BJ (cell line): ENCODE results near the gene FBXO34. TPM values are rescaled to one million over a fixed set of nuclear protein-coding genes. Genes with fewer than 3 reads are reported as not detected.
"Not testable (repeated sequence)": the region's sequence is repeated elsewhere in the genome, so short reads cannot be mapped to it uniquely, and the experiment has no call there.

Source experiments
- CTCF ChIA-PET: fragments of 350-600 bp; formaldehyde crosslinking; extraction: SDS; loops from one replicate; lab custom pipeline; 2021; ENCODE audit warnings: antibody characterized with exemption, inconsistent platforms; lab: Yijun Ruan, JAX
- POLR2A ChIA-PET: fragments of 300-600 bp; sonication (Branson Sonifier 250); formaldehyde crosslinking; extraction: SDS; loops from one replicate; lab custom pipeline; 2021; ENCODE audit warnings: antibody characterized with exemption; lab: Charles Lee
- DNase-seq: peaks from one replicate; pipeline ENCODE4 v3.0.0-alpha.2; 2011; ENCODE audit warnings: low read depth
- H3K27me3 ChIP-seq: 2 replicates; pipeline ENCODE4 v1.6.0; 2011; ENCODE audit warnings: low read length; ENCODE audit not compliant: control insufficient read depth, insufficient read depth
- H3K36me3 ChIP-seq: 2 replicates; pipeline ENCODE4 v1.5.1; 2011; ENCODE audit warnings: low read length; ENCODE audit not compliant: control insufficient read depth, insufficient read depth
- H3K4me3 ChIP-seq: 2 replicates; pipeline ENCODE4 v1.5.1; 2011; ENCODE audit warnings: low read depth, mild to moderate bottlenecking, control low read depth, low read length
- CTCF ChIP-seq: IDR thresholded peaks from 2 replicates; pipeline ENCODE4 v1.5.1; 2011; ENCODE audit warnings: low read depth, mild to moderate bottlenecking, control low read depth, inconsistent platforms, low read length, moderate library complexity; ENCODE audit not compliant: insufficient read depth
- polyA plus RNA-seq: library from polyadenylated mRNA; depleted of rRNA; stranded (reverse); fragments of >200 nt; gene quantifications from 2 replicates; pipeline ENCODE4 v1.2.3, GENCODE V29; 2011

The FBXO34 gene
- polyA plus RNA-seq, 1 experiment = 15.0 TPM

- Histone ChIP-seq H3K27me3 (no peaks in the 10 kb centered on the region), H3K4me3 (no peak overlapping the region), H3K36me3 (no peaks in the 10 kb centered on the region)
- no peak for DNase-seq
- ChIA-PET POLR2A (interaction anchor here (0.6 kb wide), 1 partner anchor 57 kb away, joined by 7 read pairs; no protein-coding TSS in a partner anchor), CTCF (interaction anchor here (2.8 kb wide), 1 partner anchor 12 kb away, joined by 11 read pairs; no protein-coding TSS in a partner anchor)
- TF ChIP-seq CTCF = no peak
Observed at GRCh38 chr14:55341781-55342180, 70.6 kb downstream of the FBXO34 start.

- CTCF ChIA-PET = interaction anchor here (2.5 kb wide), 1 partner anchor 11 kb away, joined by 19 read pairs; no protein-coding TSS in a partner anchor
Observed at GRCh38 chr14:55344582-55345163, 73.5 kb downstream of the FBXO34 start.

GRCh38 chr14:55347040-55347439, 75.8 kb downstream of the FBXO34 start:
- H3K36me3 ChIP-seq = peaks cover 8% of the 10 kb centered on the region
- no peak overlapping the region for H3K4me3 ChIP-seq
- ChIA-PET POLR2A (no interaction called here), CTCF (interaction anchor here (0.8 to 2.5 kb wide), 2 partner anchors 8 to 75 kb away, joined by 3 to 19 read pairs; no protein-coding TSS in a partner anchor)
- DNase-seq = no peak
- no peak for TF ChIP-seq CTCF
- H3K27me3 ChIP-seq = no peaks in the 10 kb centered on the region

More at GRCh38 chr14:55344582-55345163, 73.5 kb downstream of the FBXO34 start:
- H3K36me3 ChIP-seq, H3K27me3 ChIP-seq, H3K4me3 ChIP-seq, POLR2A ChIA-PET, DNase-seq: not testable (repeated sequence)

- peaks cover 12% of the 10 kb centered on the region for H3K36me3 ChIP-seq
- H3K27me3 ChIP-seq = no peaks in the 10 kb centered on the region
- CTCF ChIA-PET = interaction anchor here (0.8 to 1.4 kb wide), 2 partner anchors 8 to 76 kb away, joined by 3 to 4 read pairs; no protein-coding TSS in a partner anchor
- DNase-seq = no peak
- H3K4me3 ChIP-seq = no peak overlapping the region
- TF ChIP-seq CTCF = no peak
- POLR2A ChIA-PET = no interaction called here
Observed at GRCh38 chr14:55347748-55348147, 76.5 kb downstream of the FBXO34 start.

GRCh38 chr14:55348766-55349453, 77.7 kb downstream of the FBXO34 start:
- Histone ChIP-seq H3K36me3 (peaks cover 12% of the 10 kb centered on the region), H3K27me3 (no peaks in the 10 kb centered on the region), H3K4me3 (no peak overlapping the region)
- no peak for DNase-seq
- POLR2A ChIA-PET = no interaction called here
- TF ChIP-seq CTCF = no peak
- CTCF ChIA-PET = interaction anchor here (1.4 to 3.3 kb wide), 2 partner anchors 7 to 78 kb away, joined by 4 to 12 read pairs; partner anchors contain the start of gene FBXO34
